ENCODE measurements around the gene ST8SIA1. TPM values are rescaled to one million over a fixed set of nuclear protein-coding genes. Genes with fewer than 3 reads are reported as not detected.

The ST8SIA1 gene
- total and polyA plus RNA-seq, 9 donors = 0.69 to 18.1 (median 4.1) TPM

DNA sequence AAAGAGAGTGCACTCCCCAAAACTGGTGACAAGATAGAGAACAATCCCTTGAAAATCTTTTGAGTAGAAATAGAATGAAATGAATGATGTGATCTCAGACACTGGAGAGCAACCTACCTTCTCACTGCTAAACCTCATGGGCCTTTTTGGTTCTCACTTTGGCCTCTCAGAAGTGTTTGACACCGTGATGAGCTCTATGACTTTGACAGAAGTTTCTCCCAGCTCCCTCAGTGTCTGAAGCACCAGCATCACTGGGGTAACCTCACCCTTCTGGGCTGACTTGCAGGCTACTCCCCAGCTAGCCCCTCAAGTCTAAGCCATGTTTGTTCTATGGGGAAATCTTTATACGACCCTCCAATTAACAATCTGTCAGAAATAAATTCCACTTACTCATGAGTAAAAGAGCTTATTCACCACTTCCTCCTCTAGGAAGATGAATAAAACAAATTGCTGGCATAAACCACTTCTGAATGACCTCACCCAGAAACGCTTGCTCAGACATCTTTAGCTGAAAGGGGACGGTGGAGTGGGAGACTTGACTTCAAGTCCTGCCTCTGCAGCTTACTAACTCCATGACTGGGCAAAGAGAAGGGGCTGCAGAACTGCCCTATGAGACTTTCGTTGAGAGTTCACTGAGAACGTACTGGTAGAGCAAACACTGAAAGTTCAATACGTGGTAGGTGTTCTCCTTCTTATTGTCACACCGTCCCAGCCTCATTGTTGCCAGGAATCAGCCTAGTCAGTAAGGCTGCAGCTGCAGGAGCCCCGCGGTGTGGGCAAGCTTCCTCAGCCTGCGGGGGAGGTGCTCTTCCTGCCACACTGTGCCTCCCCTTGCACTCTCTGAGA is 46.5 kb downstream of the ST8SIA1 start:
- intact Hi-C loops (cut with DNase I) = no loop called here
- Histone ChIP-seq H3K27ac (no peak overlapping the region), H3K4me3 (no peak overlapping the region), H3K36me3 (no peaks in the 10 kb centered on the region), H3K9me3 (no peaks in the 10 kb centered on the region), H3K4me1 (ENCODE audit: insufficient read depth) (peaks cover 3% of the 10 kb centered on the region), H3K27me3 (no peaks in the 10 kb centered on the region)
- 54 to 65% (median 57%) methylated on average over 11 of the region's 11 CpGs for WGBS, 3 donors
- TF ChIP-seq, protein P1, sequence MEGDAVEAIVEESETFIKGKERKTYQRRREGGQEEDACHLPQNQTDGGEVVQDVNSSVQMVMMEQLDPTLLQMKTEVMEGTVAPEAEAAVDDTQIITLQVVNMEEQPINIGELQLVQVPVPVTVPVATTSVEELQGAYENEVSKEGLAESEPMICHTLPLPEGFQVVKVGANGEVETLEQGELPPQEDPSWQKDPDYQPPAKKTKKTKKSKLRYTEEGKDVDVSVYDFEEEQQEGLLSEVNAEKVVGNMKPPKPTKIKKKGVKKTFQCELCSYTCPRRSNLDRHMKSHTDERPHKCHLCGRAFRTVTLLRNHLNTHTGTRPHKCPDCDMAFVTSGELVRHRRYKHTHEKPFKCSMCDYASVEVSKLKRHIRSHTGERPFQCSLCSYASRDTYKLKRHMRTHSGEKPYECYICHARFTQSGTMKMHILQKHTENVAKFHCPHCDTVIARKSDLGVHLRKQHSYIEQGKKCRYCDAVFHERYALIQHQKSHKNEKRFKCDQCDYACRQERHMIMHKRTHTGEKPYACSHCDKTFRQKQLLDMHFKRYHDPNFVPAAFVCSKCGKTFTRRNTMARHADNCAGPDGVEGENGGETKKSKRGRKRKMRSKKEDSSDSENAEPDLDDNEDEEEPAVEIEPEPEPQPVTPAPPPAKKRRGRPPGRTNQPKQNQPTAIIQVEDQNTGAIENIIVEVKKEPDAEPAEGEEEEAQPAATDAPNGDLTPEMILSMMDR (IDR thresholded peaks at IDR 0.05) = no peak
- TF ChIP-seq POLR2A (IDR thresholded peaks at IDR 0.05) (no peak), EP300 (IDR thresholded peaks at IDR 0.05) (no peak)
- no peak for DNase-seq

DNA sequence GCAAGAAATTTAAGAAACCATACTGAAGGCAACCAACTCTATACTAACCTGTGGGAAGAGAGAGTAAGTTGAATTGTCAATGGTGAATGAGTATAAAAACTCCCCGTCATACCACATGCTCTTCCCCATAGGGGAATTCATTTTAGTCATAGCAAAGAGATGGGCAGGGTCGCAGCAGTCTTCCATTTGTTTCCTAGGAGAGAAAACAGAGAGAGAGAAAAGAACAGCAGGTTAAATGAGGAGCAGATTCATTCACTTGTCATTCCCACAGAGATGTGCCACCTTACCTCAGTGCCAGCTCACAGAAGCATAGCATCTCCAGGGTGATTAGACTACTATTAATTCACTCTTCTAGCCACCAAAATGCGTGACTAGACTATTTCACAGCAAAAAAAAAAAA is 47.4 kb downstream of the ST8SIA1 start:
- no peak for DNase-seq
- whole genome bisulfite sequencing, 3 donors = 93 to 97% (median 95%) methylated on average over 3 of the region's 3 CpGs
- Histone ChIP-seq H3K27ac (no peak overlapping the region), H3K4me3 (no peak overlapping the region), H3K9me3 (no peaks in the 10 kb centered on the region), H3K4me1 (ENCODE audit: insufficient read depth) (peaks cover 4% of the 10 kb centered on the region), H3K36me3 (no peaks in the 10 kb centered on the region), H3K27me3 (no peaks in the 10 kb centered on the region)
- TF ChIP-seq, protein P1 (IDR thresholded peaks at IDR 0.05) = no peak
- TF ChIP-seq POLR2A (IDR thresholded peaks at IDR 0.05) (no peak), EP300 (IDR thresholded peaks at IDR 0.05) (no peak)
- intact Hi-C loops (cut with DNase I) = no loop called here

DNA sequence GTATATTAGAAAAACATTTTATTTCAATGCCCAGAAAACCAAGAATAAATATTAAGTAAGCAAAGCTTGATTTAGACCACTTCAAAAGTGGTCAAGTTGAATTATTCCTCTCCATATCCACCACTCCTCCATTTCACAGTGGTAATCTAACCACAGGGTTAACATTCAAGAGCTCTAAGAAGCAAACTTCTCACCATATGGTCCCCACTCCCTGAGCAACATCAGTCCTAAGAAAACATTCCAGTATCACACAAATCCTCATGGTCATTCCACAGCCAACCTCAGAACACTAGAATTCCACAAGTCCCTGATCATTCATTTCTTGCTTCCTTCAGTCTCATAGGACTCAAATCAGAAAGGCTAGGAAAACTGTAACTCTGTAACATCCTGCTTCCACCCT is 47.9 kb downstream of the ST8SIA1 start:
- no peak overlapping the region for H3K4me3 ChIP-seq
- no peaks in the 10 kb centered on the region for H3K36me3 ChIP-seq
- TF ChIP-seq EP300 (IDR thresholded peaks at IDR 0.05) (no peak), POLR2A (IDR thresholded peaks at IDR 0.05) (no peak)
- TF ChIP-seq, protein P1 (IDR thresholded peaks at IDR 0.05) = no peak
- H3K27ac ChIP-seq = no peak overlapping the region
- intact Hi-C loops (cut with DNase I) = no loop called here
- peaks cover 4% of the 10 kb centered on the region for H3K4me1 ChIP-seq (ENCODE audit: insufficient read depth)
- H3K9me3 ChIP-seq = no peaks in the 10 kb centered on the region
- no peaks in the 10 kb centered on the region for H3K27me3 ChIP-seq
- no peak for DNase-seq

DNA sequence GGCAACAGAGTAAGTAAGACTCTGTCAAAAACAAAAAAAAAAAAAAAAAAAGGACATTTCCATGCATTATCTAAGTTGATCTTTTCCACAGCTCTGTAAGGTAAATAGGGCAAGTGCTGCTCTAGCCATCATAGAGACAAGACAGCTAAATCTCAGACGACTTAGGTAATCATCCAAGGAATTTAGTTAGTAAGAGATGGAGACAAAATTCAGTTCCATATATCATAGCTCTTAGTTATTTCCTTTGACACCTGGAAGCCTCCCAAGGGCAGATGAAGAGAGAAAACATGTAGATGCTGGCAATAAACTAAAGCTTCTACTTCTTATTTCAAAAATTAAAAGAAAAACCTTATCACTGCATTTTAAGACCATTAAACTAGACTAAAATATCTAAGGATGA is 48.7 kb downstream of the ST8SIA1 start:
- intact Hi-C loops (cut with DNase I) = no loop called here
- no peak for DNase-seq
- no peaks in the 10 kb centered on the region for H3K9me3 ChIP-seq
- no peak overlapping the region for H3K27ac ChIP-seq
- TF ChIP-seq, protein P1 (IDR thresholded peaks at IDR 0.05) = no peak
- peaks cover 4% of the 10 kb centered on the region for H3K4me1 ChIP-seq (ENCODE audit: insufficient read depth)
- no peaks in the 10 kb centered on the region for H3K27me3 ChIP-seq
- H3K4me3 ChIP-seq = no peak overlapping the region
- H3K36me3 ChIP-seq = no peaks in the 10 kb centered on the region
- WGBS, 3 donors = 11 to 19% (median 13%) methylated on average over 1 of the region's 1 CpG

Measured in ovary (tissue), 9 donors.